Left lung (tissue), 10 donors: ENCODE data around the gene PTPRQ. TPM values are rescaled to one million over a fixed set of nuclear protein-coding genes. Genes with fewer than 3 reads are reported as not detected.

Experiments used
- ATAC-seq: fragments of 200-7000 bp; cut with Tn5 transposase; one replicate; pipeline ENCODE4 v1.9.1; 2020; ENCODE audit warnings: moderate library complexity
- DNase-seq, 4 donors: peaks; one replicate each; pipeline ENCODE4 v3.0.0-alpha.2; 2013 to 2020
- H3K27ac ChIP-seq, 2 donors: fragments of 200-600 bp; sonication (generic) in 1 of 2; one replicate each; pipeline versions ENCODE4 v1.5.0 to v1.8.0; 2020 to 2021
- H3K27me3 ChIP-seq, 2 donors: fragments of 200-600 bp; sonication (generic) in 1 of 2; one replicate each; pipeline versions ENCODE4 v1.5.0 to v1.8.0; 2020 to 2021
- H3K36me3 ChIP-seq, 2 donors: fragments of 200-600 bp; sonication (generic) in 1 of 2; one replicate each; pipeline versions ENCODE4 v1.5.0 to v1.8.0; 2020 to 2021
- H3K4me1 ChIP-seq, 2 donors: fragments of 200-600 bp; one replicate each; pipeline ENCODE4 v1.8.0; 2021
- H3K4me3 ChIP-seq, 2 donors: fragments of 200-600 bp; sonication (generic) in 1 of 2; one replicate each; pipeline versions ENCODE4 v1.5.0 to v1.8.0; 2020 to 2021; ENCODE audit warnings: mild to moderate bottlenecking in 1 of 2
- H3K9me3 ChIP-seq, 2 donors: fragments of 200-600 bp; sonication (generic) in 1 of 2; one replicate each; pipeline versions ENCODE4 v1.5.0 to v1.8.0; 2020 to 2021
- CTCF ChIP-seq, 2 donors: fragments of 200-600 bp; sonication (generic) in 1 of 2; IDR thresholded peaks; one replicate each; pipeline versions ENCODE4 v1.5.0 to v1.8.0; 2021; ENCODE audit warnings: antibody characterized with exemption in 2 of 2
- intact Hi-C, 2 donors: fragments of 100-400 bp; cut with DNase I; formaldehyde crosslinking; loops; one replicate each; pipeline versions ENCODE4 v1.11.2 to v1.14.2; 2022
- polyA plus RNA-seq, 6 donors: library from polyadenylated mRNA; unstranded; fragments of 120-200 nt; gene quantifications; one replicate each; pipeline ENCODE4 v1.2.1, GENCODE V29; 2013; ENCODE audit not compliant: insufficient read length in 6 of 6
- total RNA-seq, 2 donors: library from RNA; stranded (reverse); fragmentation: NEBNext Ultra II Directional; extraction: Animal tissue kit (Norgen Biotek cat#: 25700); gene quantifications; one replicate each; pipeline ENCODE4 v1.2.1, GENCODE V29; 2021
- donor health status: DM: no; HTN: yes; CAD: no.
- donor health status: DM: no; HTN: no; CAD: no.

The PTPRQ gene
- total and polyA plus RNA-seq, 8 donors, result 0.79 to 9.1 (median 3.8) TPM

- Histone ChIP-seq H3K36me3 (no peaks in the 10 kb centered on the region), H3K9me3 (no peaks in the 10 kb centered on the region), H3K4me1 (no peaks in the 10 kb centered on the region), H3K4me3 (no peak overlapping the region), H3K27ac (no peak overlapping the region), H3K27me3 (peaks cover 0 to 68% of the 10 kb centered on the region in 2 donors)
- no peak for TF ChIP-seq CTCF (IDR thresholded peaks at IDR 0.05)
- intact Hi-C loops, result no loop called here
- DNase-seq (no peak), ATAC-seq (no peak)
Measured at GRCh38 chr12:80714846-80715245, 270.8 kb downstream of the PTPRQ start.

GRCh38 chr12:80715713-80716249, 271.7 kb downstream of the PTPRQ start:
- Histone ChIP-seq H3K9me3 (no peaks in the 10 kb centered on the region), H3K27ac (no peak overlapping the region), H3K4me1 (no peaks in the 10 kb centered on the region), H3K4me3 (no peak overlapping the region), H3K27me3 (peaks cover 0 to 59% of the 10 kb centered on the region in 2 donors), H3K36me3 (no peaks in the 10 kb centered on the region)
- no peak for DNase-seq
- TF ChIP-seq CTCF (IDR thresholded peaks at IDR 0.05), result no peak
- ATAC-seq, result no peak
- intact Hi-C loops, result no loop called here

- ATAC-seq, result no peak
- no peaks in the 10 kb centered on the region for H3K4me1 ChIP-seq
- peak in 1 of 4 donors; percentile 52 for DNase-seq
- no peak within 1 kb of the TSS for H3K4me3 ChIP-seq
- no peaks in the 10 kb centered on the region for H3K36me3 ChIP-seq
- no peak within 1 kb of the TSS for H3K27ac ChIP-seq
- no peak for TF ChIP-seq CTCF (IDR thresholded peaks at IDR 0.05)
- peaks cover 0 to 52% of the 10 kb centered on the region in 2 donors for H3K27me3 ChIP-seq
- intact Hi-C loops, result no loop called here
- H3K9me3 ChIP-seq, result no peaks in the 10 kb centered on the region
Measured at GRCh38 chr12:80716696-80717469, 272.8 kb downstream of the PTPRQ start, which contains the start of gene MYF5. Gene MYF5, plus strand, starts transcription at chr12:80716912. Its CDS starts 152 bp downstream, at chr12:80717064.

GRCh38 chr12:80717856-80718255, 273.8 kb downstream of the PTPRQ start:
- Histone ChIP-seq H3K4me3 (no peak overlapping the region), H3K27me3 (peaks cover 0 to 47% of the 10 kb centered on the region in 2 donors), H3K4me1 (no peaks in the 10 kb centered on the region), H3K27ac (no peak overlapping the region), H3K9me3 (no peaks in the 10 kb centered on the region), H3K36me3 (no peaks in the 10 kb centered on the region)
- no peak for DNase-seq
- intact Hi-C loops, result no loop called here
- no peak for ATAC-seq
- no peak for TF ChIP-seq CTCF (IDR thresholded peaks at IDR 0.05)

GRCh38 chr12:80720516-80720915, 276.5 kb downstream of the PTPRQ start:
- ATAC-seq, result no peak
- no peaks in the 10 kb centered on the region for H3K9me3 ChIP-seq
- no peak for TF ChIP-seq CTCF (IDR thresholded peaks at IDR 0.05)
- H3K36me3 ChIP-seq, result no peaks in the 10 kb centered on the region
- H3K4me1 ChIP-seq, result no peaks in the 10 kb centered on the region
- intact Hi-C loops, result no loop called here
- no peak for DNase-seq
- H3K27ac ChIP-seq, result no peak overlapping the region
- no peak overlapping the region for H3K4me3 ChIP-seq
- H3K27me3 ChIP-seq, result peaks cover 0 to 21% of the 10 kb centered on the region in 2 donors
